Dendritic cell treated with granulocyte-macrophage colony-stimulating factor and Interleukin-4, amounts not matched to agents 40 ng/mL and 50 ng/mL, for 4 days (primary cell): ENCODE results near the gene CDK12.

ENCODE experiments used
- H3K27ac Mint-ChIP-seq: one replicate; pipeline ENCODE4 v1.8.0; 2022; ENCODE audit warnings: mild to moderate bottlenecking, mixed read lengths
- H3K27me3 Mint-ChIP-seq: one replicate; pipeline ENCODE4 v1.8.0; 2022; ENCODE audit warnings: mild to moderate bottlenecking, mixed read lengths
- H3K36me3 Mint-ChIP-seq: one replicate; pipeline ENCODE4 v1.8.0; 2022; ENCODE audit warnings: low read depth, mixed read lengths
- H3K4me1 Mint-ChIP-seq: one replicate; pipeline ENCODE4 v1.8.0; 2022; ENCODE audit warnings: low read depth, mixed read lengths
- H3K4me3 Mint-ChIP-seq: one replicate; pipeline ENCODE4 v1.8.0; 2022; ENCODE audit warnings: mild to moderate bottlenecking, moderate library complexity, mixed read lengths
- H3K9me3 Mint-ChIP-seq: one replicate; pipeline ENCODE4 v1.8.0; 2022; ENCODE audit warnings: mixed read lengths
- intact Hi-C: fragments of 100-400 bp; cut with micrococcal nuclease; formaldehyde crosslinking; loops from one replicate; pipeline ENCODE4 v1.15.0; 2022

Gene CDK12

GRCh38 chr17:39568702-39569101 lies 107.4 kb downstream of the CDK12 start:
- intact Hi-C loops = no loop called here
- peaks cover 9% of the 10 kb centered on the region for H3K27me3 Mint-ChIP-seq

GRCh38 chr17:39569126-39569525 lies 107.8 kb downstream of the CDK12 start:
- Mint-ChIP-seq H3K27ac (peak overlapping the region; percentile 69), H3K27me3 (peaks cover 12% of the 10 kb centered on the region), H3K36me3 (peaks cover 71% of the 10 kb centered on the region), H3K4me1 (peaks cover 63% of the 10 kb centered on the region), H3K4me3 (no peak overlapping the region), H3K9me3 (peaks cover 12% of the 10 kb centered on the region)
- intact Hi-C loops = no loop called here

More at GRCh38 chr17:39568702-39569101, 107.4 kb downstream of the CDK12 start:
- Mint-ChIP-seq H3K4me1 (peaks cover 59% of the 10 kb centered on the region), H3K4me3 (no peak overlapping the region), H3K36me3 (peaks cover 75% of the 10 kb centered on the region), H3K27ac (peak overlapping the region; percentile 69), H3K9me3 (peaks cover 12% of the 10 kb centered on the region)

GRCh38 chr17:39572121-39572520 lies 110.8 kb downstream of the CDK12 start:
- peak overlapping the region; percentile 12 for H3K27ac Mint-ChIP-seq
- peaks cover 43% of the 10 kb centered on the region for H3K36me3 Mint-ChIP-seq
- intact Hi-C loops = no loop called here
- H3K4me1 Mint-ChIP-seq = peaks cover 65% of the 10 kb centered on the region
- no peak overlapping the region for H3K4me3 Mint-ChIP-seq
- peaks cover 12% of the 10 kb centered on the region for H3K9me3 Mint-ChIP-seq
- H3K27me3 Mint-ChIP-seq = peaks cover 32% of the 10 kb centered on the region

- Mint-ChIP-seq H3K4me1 (peaks cover 49% of the 10 kb centered on the region), H3K27ac (peak overlapping the region; percentile 82), H3K36me3 (peaks cover 27% of the 10 kb centered on the region), H3K27me3 (peaks cover 40% of the 10 kb centered on the region), H3K4me3 (peak overlapping the region; percentile 81), H3K9me3 (peaks cover 12% of the 10 kb centered on the region)
- intact Hi-C loops = no loop called here
These were observed 112.4 kb downstream of the CDK12 start for GRCh38 chr17:39573447-39574298.

- peaks cover 15% of the 10 kb centered on the region for H3K36me3 Mint-ChIP-seq
- H3K27me3 Mint-ChIP-seq = peaks cover 44% of the 10 kb centered on the region
- no peak overlapping the region for H3K27ac Mint-ChIP-seq
- H3K4me3 Mint-ChIP-seq = no peak overlapping the region
- H3K9me3 Mint-ChIP-seq = peaks cover 8% of the 10 kb centered on the region
- peaks cover 24% of the 10 kb centered on the region for H3K4me1 Mint-ChIP-seq
- intact Hi-C loops = no loop called here
These were observed 114.9 kb downstream of the CDK12 start for GRCh38 chr17:39576187-39576586.

- Mint-ChIP-seq H3K9me3 (no peaks in the 10 kb centered on the region), H3K36me3 (no peaks in the 10 kb centered on the region), H3K27me3 (peaks cover 41% of the 10 kb centered on the region), H3K27ac (no peak overlapping the region), H3K4me3 (no peak overlapping the region), H3K4me1 (peaks cover 11% of the 10 kb centered on the region)
- intact Hi-C loops = no loop called here
These were observed 117.0 kb downstream of the CDK12 start for GRCh38 chr17:39578272-39578671.

- H3K9me3 Mint-ChIP-seq = no peaks in the 10 kb centered on the region
- H3K27me3 Mint-ChIP-seq = peaks cover 39% of the 10 kb centered on the region
- no peaks in the 10 kb centered on the region for H3K36me3 Mint-ChIP-seq
- no peak overlapping the region for H3K27ac Mint-ChIP-seq
- peaks cover 6% of the 10 kb centered on the region for H3K4me1 Mint-ChIP-seq
- H3K4me3 Mint-ChIP-seq = no peak overlapping the region
- intact Hi-C loops = no loop called here
These were observed 118.2 kb downstream of the CDK12 start for GRCh38 chr17:39579318-39580081.

GRCh38 chr17:39580082-39580468 lies 118.8 kb downstream of the CDK12 start:
- Mint-ChIP-seq H3K27ac (no peak overlapping the region), H3K4me1 (peaks cover 6% of the 10 kb centered on the region), H3K36me3 (no peaks in the 10 kb centered on the region), H3K27me3 (peaks cover 38% of the 10 kb centered on the region), H3K9me3 (no peaks in the 10 kb centered on the region), H3K4me3 (no peak overlapping the region)
- intact Hi-C loops = no loop called here

GRCh38 chr17:39581071-39581758 lies 119.9 kb downstream of the CDK12 start:
- Mint-ChIP-seq H3K4me1 (peaks cover 4% of the 10 kb centered on the region), H3K9me3 (no peaks in the 10 kb centered on the region), H3K4me3 (no peak overlapping the region), H3K27me3 (peaks cover 27% of the 10 kb centered on the region), H3K36me3 (no peaks in the 10 kb centered on the region), H3K27ac (no peak overlapping the region)
- intact Hi-C loops = no loop called here

- H3K9me3 Mint-ChIP-seq = no peaks in the 10 kb centered on the region
- H3K27ac Mint-ChIP-seq = no peak overlapping the region
- no peak overlapping the region for H3K4me3 Mint-ChIP-seq
- intact Hi-C loops = no loop called here
- H3K4me1 Mint-ChIP-seq = no peaks in the 10 kb centered on the region
- no peaks in the 10 kb centered on the region for H3K36me3 Mint-ChIP-seq
- peaks cover 24% of the 10 kb centered on the region for H3K27me3 Mint-ChIP-seq
These were observed 120.4 kb downstream of the CDK12 start for GRCh38 chr17:39581759-39582085.

- intact Hi-C loops = no loop called here
- H3K27ac Mint-ChIP-seq = no peak overlapping the region
- no peaks in the 10 kb centered on the region for H3K9me3 Mint-ChIP-seq
- H3K36me3 Mint-ChIP-seq = no peaks in the 10 kb centered on the region
- H3K4me3 Mint-ChIP-seq = no peak overlapping the region
- H3K27me3 Mint-ChIP-seq = peaks cover 25% of the 10 kb centered on the region
- H3K4me1 Mint-ChIP-seq = no peaks in the 10 kb centered on the region
These were observed 121.4 kb downstream of the CDK12 start for GRCh38 chr17:39582658-39583057.
